Embryonic facial prominence (tissue), 1 donor: ENCODE data around the gene NOP58.
"Not testable (repeated sequence)": the region's sequence is repeated elsewhere in the genome, so short reads cannot be mapped to it uniquely, and the experiment has no call there.

Experiments used
- DNase-seq: peaks from one replicate; pipeline ENCODE4 v3.0.0-alpha.2; 2016; ENCODE audit errors: extremely low spot score

The NOP58 gene

DNA sequence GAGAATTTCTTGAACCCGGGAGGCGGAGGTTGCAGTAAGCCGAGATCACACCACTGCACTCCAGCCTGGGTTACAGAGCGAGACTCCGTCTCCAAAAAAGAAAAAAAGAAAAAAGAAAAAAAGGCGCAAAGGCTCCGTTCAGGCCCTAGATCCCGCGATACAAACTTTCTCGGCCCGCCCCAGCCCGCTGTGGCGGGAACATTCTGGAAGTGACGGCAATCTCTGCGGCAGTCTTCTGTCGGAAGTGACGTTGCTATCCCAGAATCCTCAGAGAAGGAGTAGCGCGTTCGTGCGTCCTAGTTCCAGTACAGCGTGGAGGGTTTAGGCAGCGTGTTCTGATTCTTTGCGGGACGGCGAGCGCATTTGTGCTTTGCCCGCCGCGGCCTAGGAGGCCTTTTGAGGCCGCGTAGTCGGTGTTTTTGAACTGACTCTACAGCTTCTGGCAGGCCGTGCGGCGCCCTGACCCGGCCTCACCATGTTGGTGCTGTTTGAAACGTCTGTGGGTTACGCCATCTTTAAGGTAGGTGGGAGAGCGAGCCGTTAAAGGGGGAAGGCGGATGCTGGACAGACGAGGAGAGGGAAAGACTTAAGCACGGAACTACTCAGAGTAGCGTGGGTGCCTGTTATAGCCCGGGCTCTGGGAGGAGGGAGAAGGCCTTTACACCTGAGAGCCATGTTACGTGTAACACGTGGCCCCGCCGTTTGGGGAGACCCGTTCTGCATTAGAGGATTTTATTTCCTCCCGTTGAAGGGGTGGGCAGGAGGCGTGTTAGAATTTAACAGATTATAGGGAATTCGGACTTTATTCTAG is at the start of gene NOP58:
NOP58 (plus strand) TSS at position 297 of the 811 bp plus-strand sequence; CDS start at position 476, 179 bp downstream.
- DNase-seq, result peak; percentile 98

DNA sequence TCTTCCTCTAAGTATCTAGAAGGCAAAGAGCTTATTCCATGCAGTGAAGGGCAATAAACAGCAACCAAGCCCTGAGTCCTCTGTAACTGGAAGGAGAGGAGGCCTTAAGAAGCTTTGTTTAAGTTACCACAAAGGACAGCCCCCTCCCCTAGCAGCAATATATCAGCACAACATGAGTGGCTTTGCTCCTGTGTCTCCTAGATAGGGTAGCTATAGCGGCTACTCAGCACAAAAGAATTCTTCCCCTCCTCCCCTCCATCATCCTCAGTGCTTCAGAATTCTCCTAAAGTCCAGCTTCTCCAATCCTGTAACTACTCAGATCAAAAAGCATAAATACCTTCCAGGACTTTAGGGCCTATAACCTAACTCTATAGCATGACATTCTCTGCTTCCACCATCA is 43.7 kb upstream of the NOP58 start:
- no peak for DNase-seq

GRCh38 chr2:202237787-202238233 is 27.8 kb upstream of the NOP58 start:
- DNase-seq, result peak; percentile 18

DNA sequence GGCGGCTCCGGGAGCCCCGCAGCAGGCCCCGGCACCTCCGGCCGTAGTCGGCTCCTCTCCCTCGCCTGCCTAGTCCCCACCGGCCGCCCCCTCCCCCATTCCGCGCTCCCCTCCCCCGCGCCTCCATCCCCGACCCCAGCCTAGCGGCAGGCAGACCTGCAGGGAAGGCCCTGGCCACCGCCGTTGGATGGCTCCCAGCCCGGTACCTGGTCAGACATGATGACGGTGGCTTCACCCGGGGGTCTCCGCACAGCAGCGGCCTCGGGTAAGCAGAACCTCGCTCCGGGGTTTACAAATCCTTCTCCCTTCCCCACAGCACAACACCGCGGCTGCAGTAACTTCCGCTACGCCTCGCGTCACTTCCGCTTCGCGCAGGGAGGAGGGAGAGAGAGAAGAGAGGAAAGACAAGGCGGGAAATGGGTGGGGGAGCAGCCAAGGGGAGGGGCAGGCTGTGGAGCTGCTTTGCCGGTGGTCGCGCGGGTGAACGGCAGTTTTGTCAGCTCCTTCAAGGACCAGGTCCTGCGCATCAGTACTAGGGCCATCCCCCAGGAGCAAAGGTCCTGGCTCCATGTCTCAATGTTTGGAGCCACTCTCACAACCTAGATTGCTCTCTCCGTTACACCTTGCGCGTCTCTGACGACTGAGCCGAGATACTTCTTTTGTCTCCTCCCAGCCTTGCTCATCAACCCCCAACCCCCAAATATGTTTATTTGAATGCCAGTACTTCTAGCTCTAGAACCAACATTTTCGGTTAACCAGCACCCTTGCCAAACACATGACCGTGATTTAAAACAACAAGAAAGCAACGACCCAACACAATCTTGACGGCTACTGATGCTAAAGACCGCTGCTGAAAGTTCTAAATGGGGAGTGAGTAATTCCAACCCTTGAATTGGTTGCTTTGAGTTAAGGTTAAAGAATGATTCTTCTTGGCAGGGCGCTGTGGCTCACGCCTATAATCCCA is 27.0 kb upstream of the NOP58 start, which contains the start of gene SUMO1:
SUMO1 (minus strand) TSS at position 364 of the 964 bp plus-strand sequence; CDS start at position 218, 146 bp downstream.
- peak; percentile 92 for DNase-seq

- not testable (repeated sequence) for DNase-seq
Observed at GRCh38 chr2:202247710-202248109, 17.9 kb upstream of the NOP58 start.

- no peak for DNase-seq
Observed at GRCh38 chr2:202249521-202250253, 15.9 kb upstream of the NOP58 start.

GRCh38 chr2:202251494-202251893 is 14.1 kb upstream of the NOP58 start:
- DNase-seq, result no peak

GRCh38 chr2:202261531-202261930 is 4.0 kb upstream of the NOP58 start:
- DNase-seq, result no peak

DNA sequence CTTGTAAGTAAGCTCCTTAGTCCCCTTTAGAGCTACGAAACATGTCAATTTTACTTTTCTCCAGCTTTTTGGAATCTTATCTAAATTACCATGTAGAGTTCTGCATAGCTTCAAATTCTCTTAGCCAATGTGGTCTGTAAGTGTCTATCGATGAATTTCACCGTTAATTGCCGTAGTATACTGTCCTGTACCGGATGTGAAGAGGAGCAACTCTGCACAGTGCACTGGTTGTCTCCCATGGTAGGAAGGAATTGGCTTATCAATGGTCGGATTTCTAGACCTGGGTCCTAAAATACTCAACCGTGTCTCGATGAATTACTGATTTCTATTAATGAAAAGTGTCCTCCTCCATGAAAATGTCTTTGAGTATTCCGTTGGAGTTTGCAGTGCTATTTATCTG is 1.9 kb downstream of the NOP58 start:
- no peak for DNase-seq

DNA sequence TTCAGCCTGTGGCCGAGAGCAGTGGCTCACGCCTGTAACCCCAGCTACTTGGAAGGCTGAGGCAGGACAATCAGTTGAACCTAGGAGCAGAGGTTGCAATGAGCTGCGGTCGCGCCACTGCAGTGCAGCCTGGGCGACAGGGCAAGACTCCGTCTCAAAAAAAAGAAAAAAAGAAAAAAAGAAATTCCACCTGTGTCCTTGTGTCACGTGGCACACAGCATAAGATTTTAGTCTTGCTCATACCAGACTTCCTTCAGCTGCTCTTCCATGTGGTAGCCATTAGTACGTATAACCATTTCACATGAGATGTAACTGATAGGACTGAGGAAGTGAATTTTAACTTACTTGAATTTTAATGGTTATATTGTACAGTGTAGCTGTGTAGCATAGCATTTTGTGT is 4.0 kb downstream of the NOP58 start:
- DNase-seq, result peak; percentile 20

DNA sequence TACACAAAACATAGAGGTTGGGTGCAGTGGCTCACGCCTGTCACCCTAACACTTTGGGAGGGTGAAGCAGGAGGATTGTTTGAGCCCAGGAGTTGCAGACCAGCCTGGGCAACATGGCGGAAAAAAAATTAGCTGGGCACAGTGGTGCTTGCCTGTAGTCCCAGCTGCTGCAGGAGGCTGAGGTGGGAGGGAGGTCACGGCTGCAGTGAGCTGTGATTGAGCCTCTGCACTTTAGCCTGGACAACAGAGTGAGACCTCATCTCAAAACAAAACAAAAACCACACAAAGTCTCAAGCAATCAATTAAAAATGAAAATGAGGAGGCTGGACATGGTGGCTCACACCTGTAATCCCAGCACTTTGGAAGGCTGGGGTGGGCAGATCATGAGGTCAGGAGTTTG is 4.9 kb downstream of the NOP58 start:
- no peak for DNase-seq

GRCh38 chr2:202276078-202276720 is 10.6 kb downstream of the NOP58 start:
- not testable (repeated sequence) for DNase-seq

- no peak for DNase-seq
Observed at GRCh38 chr2:202278036-202278760, 12.6 kb downstream of the NOP58 start.

GRCh38 chr2:202278944-202279343 is 13.4 kb downstream of the NOP58 start:
- no peak for DNase-seq

- DNase-seq, result no peak
Observed at GRCh38 chr2:202286595-202286994, 21.0 kb downstream of the NOP58 start.

GRCh38 chr2:202289394-202290204 is 24.0 kb downstream of the NOP58 start:
- no peak for DNase-seq

DNA sequence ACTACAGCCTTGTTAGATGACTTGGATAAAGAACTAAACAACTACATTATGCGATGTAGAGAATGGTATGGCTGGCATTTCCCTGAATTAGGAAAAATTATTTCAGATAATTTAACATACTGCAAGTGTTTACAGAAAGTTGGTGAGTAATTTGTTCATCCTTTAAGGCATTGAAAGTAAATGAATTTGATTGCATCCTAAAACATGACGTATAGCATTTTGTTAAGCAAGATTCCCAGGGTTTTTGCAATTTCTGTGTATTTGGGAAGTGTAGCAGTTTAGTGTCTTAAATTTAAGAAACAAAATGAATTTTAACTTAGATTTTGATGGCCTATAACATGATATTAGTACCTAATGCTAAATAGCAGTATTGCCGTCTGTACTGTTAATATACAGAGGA is 24.8 kb downstream of the NOP58 start:
- DNase-seq, result no peak

DNA sequence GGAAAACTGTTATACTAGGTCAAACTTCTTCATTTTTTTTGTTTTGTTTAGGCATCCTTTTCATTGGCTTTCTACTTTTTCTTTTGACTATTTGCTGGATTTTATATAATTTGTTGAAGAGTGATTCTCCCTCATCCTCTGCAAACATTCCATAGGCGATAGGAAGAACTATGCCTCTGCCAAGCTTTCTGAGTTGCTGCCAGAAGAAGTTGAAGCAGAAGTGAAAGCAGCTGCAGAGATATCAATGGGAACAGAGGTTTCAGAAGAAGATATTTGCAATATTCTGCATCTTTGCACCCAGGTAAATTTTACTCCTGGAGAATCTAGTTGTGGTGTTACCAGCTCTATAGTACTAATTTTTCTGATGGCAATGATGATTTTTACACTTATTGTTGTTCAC is 25.4 kb downstream of the NOP58 start:
- DNase-seq, result no peak

DNA sequence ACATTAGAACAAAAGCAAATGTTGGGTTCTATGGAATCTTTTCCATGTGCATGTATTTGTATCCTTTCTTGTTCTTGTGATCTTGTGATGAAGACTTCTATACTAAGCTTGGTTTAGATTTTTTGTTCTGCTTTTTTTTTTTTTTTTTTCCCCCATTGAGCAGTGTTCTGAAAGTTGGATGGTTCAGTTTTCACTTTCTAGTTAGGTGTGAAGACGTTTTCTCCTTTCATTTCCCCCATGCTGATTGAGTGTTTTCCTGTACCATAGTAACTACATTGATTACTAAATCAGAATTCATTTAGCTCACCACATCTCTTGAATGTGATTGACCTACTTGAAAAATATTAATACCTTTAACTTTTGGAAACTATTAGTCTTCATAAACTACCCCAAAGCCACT is 34.1 kb downstream of the NOP58 start:
- DNase-seq, result no peak

DNA sequence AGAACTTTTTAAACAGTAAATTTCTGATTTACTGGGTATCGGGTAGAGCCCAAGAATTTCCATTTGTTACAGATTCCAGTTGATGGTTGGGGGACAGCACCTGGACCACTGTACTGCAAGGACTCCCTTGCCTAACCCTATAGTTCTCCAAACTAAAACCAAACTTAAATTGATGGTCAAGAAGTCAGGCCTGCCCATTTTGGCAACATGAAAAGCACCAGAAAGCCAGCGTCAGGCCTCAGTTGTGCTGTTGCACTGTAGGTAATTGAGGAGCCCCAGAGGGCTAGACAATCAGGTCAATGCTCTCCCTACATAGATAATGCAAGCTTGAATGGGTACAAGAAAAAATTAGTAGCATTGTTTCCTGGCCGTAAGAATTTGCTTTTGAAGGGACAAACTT is 40.5 kb downstream of the NOP58 start:
- DNase-seq, result no peak
